ENCODE results near the gene STK16. TPM values are rescaled to one million over a fixed set of nuclear protein-coding genes. Genes with fewer than 3 reads are reported as not detected.
A peak's percentile ranks its signal among the peaks of the same experiment; 100 is the strongest.

The STK16 gene
- total and polyA plus RNA-seq, 4 experiments from 2014 or later, result 15.3 to 21.1 (median 17.3) TPM

GRCh38 chr2:219243291-219243761, 2.0 kb upstream of the STK16 start:
- Histone ChIP-seq H3K27ac (ENCODE audit: low read depth, low read length) (no peak overlapping the region), H3K4me3 (ENCODE audit: low read length in 2 of 2) (no peak overlapping the region), H3K4me1 (ENCODE audit: insufficient read depth, low read length) (peaks cover 39% of the 10 kb centered on the region), H3K36me3 (ENCODE audit: insufficient read depth, low read length) (no peaks in the 10 kb centered on the region), H3K9me3 (ENCODE audit: control insufficient read depth in 1 of 2, low read length in 2 of 2) (no peaks in the 10 kb centered on the region), H3K27me3 (ENCODE audit: insufficient read depth, low read length) (no peaks in the 10 kb centered on the region)
- Mint-ChIP-seq H3K9me3 (no peaks in the 10 kb centered on the region), H3K36me3 (peaks cover 8 to 14% of the 10 kb centered on the region in 2 donors), H3K27ac (peak overlapping the region in 5 of 7 donors; percentile 7 to 83 (median 62)), H3K4me3 (peak overlapping the region in 4 of 8 donors; percentile 25 to 75 (median 56)), H3K27me3 (no peaks in the 10 kb centered on the region), H3K4me1 (peaks cover 26 to 60% (median 38%) of the 10 kb centered on the region in 4 donors)
- DNase-seq, result no peak
- POLR2A ChIA-PET (ENCODE audit: partially characterized antibody), result interaction anchor here (1.1 to 2.8 kb wide), 2 partner anchors 13 to 67 kb away, joined by 3 to 23 read pairs; partner anchors contain the start of genes ANKZF1, ATG9A and CNPPD1
- intact Hi-C loops (cut with micrococcal nuclease), result no loop called here
- CTCF ChIA-PET (ENCODE audit: partially characterized antibody), result no interaction called here

GRCh38 chr2:219244789-219245147, 511 bp upstream of the STK16 start:
- intact Hi-C loops (cut with micrococcal nuclease), result loop anchor here (1.0 kb wide), 3 partner anchors 9 to 66 kb away; partner anchors contain the start of genes ANKZF1, ATG9A, RETREG2 and TUBA4A
- Histone ChIP-seq H3K27ac (ENCODE audit: low read depth, low read length) (peak overlapping the region; percentile 94), H3K36me3 (ENCODE audit: insufficient read depth, low read length) (no peaks in the 10 kb centered on the region), H3K27me3 (ENCODE audit: insufficient read depth, low read length) (no peaks in the 10 kb centered on the region), H3K4me3 (ENCODE audit: low read length in 2 of 2) (peak overlapping the region; percentile 45 to 97), H3K4me1 (ENCODE audit: insufficient read depth, low read length) (peaks cover 53% of the 10 kb centered on the region), H3K9me3 (ENCODE audit: control insufficient read depth in 1 of 2, low read length in 2 of 2) (no peaks in the 10 kb centered on the region)
- Mint-ChIP-seq H3K9me3 (no peaks in the 10 kb centered on the region), H3K27ac (peak overlapping the region; percentile 96 to 99 (median 99)), H3K4me1 (peaks cover 33 to 75% (median 51%) of the 10 kb centered on the region in 4 donors), H3K36me3 (peaks cover 19 to 24% of the 10 kb centered on the region in 2 donors), H3K4me3 (peak overlapping the region; percentile 85 to 99 (median 94)), H3K27me3 (no peaks in the 10 kb centered on the region)
- POLR2A ChIA-PET (ENCODE audit: partially characterized antibody), result interaction anchor here (0.6 to 12.0 kb wide), 16 partner anchors 9 to 142 kb away, joined by 3 to 684 read pairs (median 5); partner anchors contain the start of genes ABCB6, ANKZF1, ATG9A and CNPPD1
- DNase-seq, result no peak
- CTCF ChIA-PET (ENCODE audit: partially characterized antibody), result interaction anchor here (0.6 to 12.8 kb wide), 19 partner anchors 9 to 86 kb away, joined by 3 to 150 read pairs (median 4); partner anchors contain the start of genes ABCB6, ANKZF1, ATG9A and DNAJB2

GRCh38 chr2:219245899-219246230, 586 bp downstream of the STK16 start:
- H3K9me3 ChIP-seq (ENCODE audit: control insufficient read depth in 1 of 2, low read length in 2 of 2), result no peaks in the 10 kb centered on the region
- Mint-ChIP-seq H3K9me3 (no peaks in the 10 kb centered on the region), H3K4me3 (peak overlapping the region; percentile 85 to 99 (median 94)), H3K36me3 (peaks cover 30 to 35% of the 10 kb centered on the region in 2 donors), H3K27ac (peak overlapping the region; percentile 96 to 99 (median 99)), H3K4me1 (peaks cover 43 to 86% (median 62%) of the 10 kb centered on the region in 4 donors), H3K27me3 (no peaks in the 10 kb centered on the region)
- intact Hi-C loops (cut with micrococcal nuclease), result loop anchor here (1.0 kb wide), 3 partner anchors 7 to 68 kb away; partner anchors contain the start of genes ANKZF1, ATG9A, RETREG2 and TUBA4A
- H3K4me3 ChIP-seq (ENCODE audit: low read length in 2 of 2), result peak overlapping the region; percentile 45 to 97
- POLR2A ChIA-PET (ENCODE audit: partially characterized antibody), result interaction anchor here (0.6 to 12.0 kb wide), 13 partner anchors 8 to 575 kb away, joined by 3 to 684 read pairs (median 8); partner anchors contain the start of genes ABCB6, ANKZF1, ATG9A and CNPPD1
- H3K27me3 ChIP-seq (ENCODE audit: insufficient read depth, low read length), result no peaks in the 10 kb centered on the region
- peak in 1 of 5 donors; percentile 43 for DNase-seq
- H3K4me1 ChIP-seq (ENCODE audit: insufficient read depth, low read length), result peaks cover 64% of the 10 kb centered on the region
- CTCF ChIA-PET (ENCODE audit: partially characterized antibody), result interaction anchor here (0.9 to 12.8 kb wide), 12 partner anchors 9 to 87 kb away, joined by 3 to 150 read pairs (median 7); partner anchors contain the start of genes ABCB6, ANKZF1 and ATG9A
- H3K27ac ChIP-seq (ENCODE audit: low read depth, low read length), result peak overlapping the region; percentile 94
- peaks cover 10% of the 10 kb centered on the region for H3K36me3 ChIP-seq (ENCODE audit: insufficient read depth, low read length)

- POLR2A ChIA-PET (ENCODE audit: partially characterized antibody), result interaction anchor here (0.6 to 12.0 kb wide), 9 partner anchors 7 to 529 kb away, joined by 3 to 684 read pairs (median 28); partner anchors contain the start of genes ABCB6, ANKZF1, ATG9A and CNPPD1
Observed at GRCh38 chr2:219246559-219246958, 1.3 kb downstream of the STK16 start.

GRCh38 chr2:219247678-219248642, 2.7 kb downstream of the STK16 start:
- Histone ChIP-seq H3K4me3 (ENCODE audit: low read length in 2 of 2) (peak overlapping the region; percentile 26 to 65), H3K4me1 (ENCODE audit: insufficient read depth, low read length) (peaks cover 80% of the 10 kb centered on the region), H3K36me3 (ENCODE audit: insufficient read depth, low read length) (peaks cover 22% of the 10 kb centered on the region), H3K27ac (ENCODE audit: low read depth, low read length) (peak overlapping the region; percentile 87), H3K27me3 (ENCODE audit: insufficient read depth, low read length) (no peaks in the 10 kb centered on the region), H3K9me3 (ENCODE audit: control insufficient read depth in 1 of 2, low read length in 2 of 2) (no peaks in the 10 kb centered on the region)
- ChIA-PET CTCF (ENCODE audit: partially characterized antibody) (interaction anchor here (1.4 to 12.8 kb wide), 8 partner anchors 10 to 77 kb away, joined by 3 to 150 read pairs (median 9); partner anchors contain the start of genes DNAJB2 and SLC23A3), POLR2A (ENCODE audit: partially characterized antibody) (interaction anchor here (1.1 to 12.0 kb wide), 15 partner anchors 16 to 842 kb away, joined by 3 to 684 read pairs (median 17); partner anchors contain the start of genes ABCB6, ANKZF1, ATG9A and CNPPD1)
- H3K4me1 Mint-ChIP-seq, result peaks cover 56 to 94% (median 72%) of the 10 kb centered on the region in 4 donors
- DNase-seq, result peak; percentile 80 to 90 (median 85)
- intact Hi-C loops (cut with micrococcal nuclease), result no loop called here
- H3K27me3 Mint-ChIP-seq, result no peaks in the 10 kb centered on the region
- peaks cover 45 to 56% of the 10 kb centered on the region in 2 donors for H3K36me3 Mint-ChIP-seq
- H3K27ac Mint-ChIP-seq, result peak overlapping the region; percentile 93 to 99 (median 98)
- peak overlapping the region; percentile 83 to 99 (median 88) for H3K4me3 Mint-ChIP-seq
- H3K9me3 Mint-ChIP-seq, result peaks cover 0 to 1% (median 0%) of the 10 kb centered on the region in 8 donors

More at GRCh38 chr2:219246559-219246958, 1.3 kb downstream of the STK16 start:
- Mint-ChIP-seq H3K4me3 (peak overlapping the region; percentile 10 to 99 (median 88)), H3K9me3 (no peaks in the 10 kb centered on the region), H3K27me3 (no peaks in the 10 kb centered on the region), H3K4me1 (peaks cover 48 to 90% (median 68%) of the 10 kb centered on the region in 4 donors), H3K36me3 (peaks cover 37 to 42% of the 10 kb centered on the region in 2 donors), H3K27ac (peak overlapping the region; percentile 96 to 99 (median 99))
- H3K4me1 ChIP-seq (ENCODE audit: insufficient read depth, low read length), result peaks cover 71% of the 10 kb centered on the region
- peaks cover 17% of the 10 kb centered on the region for H3K36me3 ChIP-seq (ENCODE audit: insufficient read depth, low read length)
- peak overlapping the region; percentile 94 for H3K27ac ChIP-seq (ENCODE audit: low read depth, low read length)
- no peak for DNase-seq
- H3K4me3 ChIP-seq (ENCODE audit: low read length in 2 of 2), result peak overlapping the region in 1 of 2 donors; percentile 45
- H3K27me3 ChIP-seq (ENCODE audit: insufficient read depth, low read length), result no peaks in the 10 kb centered on the region
- intact Hi-C loops (cut with micrococcal nuclease), result no loop called here
- CTCF ChIA-PET (ENCODE audit: partially characterized antibody), result interaction anchor here (0.9 to 12.8 kb wide), 8 partner anchors 8 to 88 kb away, joined by 3 to 150 read pairs (median 10); partner anchors contain the start of genes ANKZF1 and ATG9A
- no peaks in the 10 kb centered on the region for H3K9me3 ChIP-seq (ENCODE audit: control insufficient read depth in 1 of 2, low read length in 2 of 2)

- H3K4me3 ChIP-seq (ENCODE audit: low read length in 2 of 2), result peak overlapping the region; percentile 26 to 65
Observed at GRCh38 chr2:219248845-219249202, 3.5 kb downstream of the STK16 start.

More at GRCh38 chr2:219248845-219249202, 3.5 kb downstream of the STK16 start:
- Histone ChIP-seq H3K4me1 (ENCODE audit: insufficient read depth, low read length) (peaks cover 80% of the 10 kb centered on the region), H3K36me3 (ENCODE audit: insufficient read depth, low read length) (peaks cover 22% of the 10 kb centered on the region), H3K27ac (ENCODE audit: low read depth, low read length) (peak overlapping the region; percentile 87), H3K27me3 (ENCODE audit: insufficient read depth, low read length) (no peaks in the 10 kb centered on the region), H3K9me3 (ENCODE audit: control insufficient read depth in 1 of 2, low read length in 2 of 2) (no peaks in the 10 kb centered on the region)
- no peaks in the 10 kb centered on the region for H3K27me3 Mint-ChIP-seq
- DNase-seq, result no peak
- ChIA-PET POLR2A (ENCODE audit: partially characterized antibody) (interaction anchor here (1.0 to 12.0 kb wide), 18 partner anchors 9 to 590 kb away, joined by 3 to 684 read pairs (median 14); partner anchors contain the start of genes ABCB6, ANKZF1, ATG9A and BCS1L), CTCF (ENCODE audit: partially characterized antibody) (interaction anchor here (1.0 to 12.8 kb wide), 13 partner anchors 9 to 90 kb away, joined by 3 to 150 read pairs (median 8); partner anchors contain the start of genes ANKZF1, ATG9A, DNAJB2 and SLC23A3)
- peaks cover 0 to 1% (median 0%) of the 10 kb centered on the region in 8 donors for H3K9me3 Mint-ChIP-seq
- peaks cover 56 to 94% (median 71%) of the 10 kb centered on the region in 4 donors for H3K4me1 Mint-ChIP-seq
- H3K4me3 Mint-ChIP-seq, result peak overlapping the region; percentile 85 to 99 (median 94)
- intact Hi-C loops (cut with micrococcal nuclease), result no loop called here
- peaks cover 45 to 63% of the 10 kb centered on the region in 2 donors for H3K36me3 Mint-ChIP-seq
- peak overlapping the region; percentile 93 to 99 (median 96) for H3K27ac Mint-ChIP-seq

Measured in CD4-positive, alpha-beta memory T cell (primary cell).